Uterus (tissue), 4 donors: Measurements from ENCODE around the gene HGFAC. TPM values are rescaled to one million over a fixed set of nuclear protein-coding genes. Genes with fewer than 3 reads are reported as not detected.

Source experiments
- DNase-seq, 2 donors: peaks; one replicate each; pipeline ENCODE4 v3.0.0-alpha.2; 2019 to 2020
- H3K27ac ChIP-seq, 2 donors: fragments of 200-600 bp; sonication (generic); 1 replicate in 1 of 2; 2 replicates in 1 of 2; pipeline ENCODE4 v1.5.1; 2016 to 2018
- H3K27me3 ChIP-seq, 2 donors: fragments of 200-600 bp; sonication (generic); one replicate each; pipeline ENCODE4 v1.5.1; 2018 to 2019; ENCODE audit warnings: control low read depth in 1 of 2
- H3K36me3 ChIP-seq, 2 donors: fragments of 200-600 bp; sonication (generic); one replicate each; pipeline ENCODE4 v1.5.1; 2019; ENCODE audit warnings: control low read depth in 1 of 2
- H3K4me1 ChIP-seq, 2 donors: fragments of 200-600 bp; sonication (generic); one replicate each; pipeline ENCODE4 v1.5.1; 2018 to 2019; ENCODE audit warnings: control low read depth in 1 of 2
- H3K4me3 ChIP-seq, 2 donors: fragments of 200-600 bp; sonication (generic); 1 replicate in 1 of 2; 2 replicates in 1 of 2; pipeline ENCODE4 v1.5.1; 2018 to 2019; ENCODE audit warnings: mild to moderate bottlenecking in 1 of 2
- H3K9me3 ChIP-seq, 2 donors: fragments of 200-600 bp; sonication (generic); one replicate each; pipeline ENCODE4 v1.5.1; 2019; ENCODE audit warnings: control low read depth in 1 of 2
- POLR2A ChIP-seq, 2 donors: fragments of 450-650 bp; IDR thresholded peaks; one replicate each; pipeline ENCODE4 v1.6.1; 2016; ENCODE audit warnings: antibody characterized with exemption in 2 of 2, mild to moderate bottlenecking in 1 of 2, moderate library complexity in 1 of 2
- intact Hi-C: fragments of 100-400 bp; cut with DNase I; formaldehyde crosslinking; loops from one replicate; pipeline ENCODE4 v1.15.1; 2023; ENCODE audit warnings: low total_unique reads
- total RNA-seq, 4 donors: library from RNA; depleted of rRNA in 3 of 4; stranded (reverse); fragments of >200 nt in 3 of 4; gene quantifications; one replicate each; pipeline versions ENCODE4 v1.1.0 to v1.2.4, GENCODE V29; 2014 to 2023
- TF ChIP-seq, protein P1 (sequence below), 4 experiments: fragments of 200-600 bp in 2 of 4; fragments of 450-650 bp in 2 of 4; sonication (generic) in 2 of 4; IDR thresholded peaks; one replicate each; pipeline ENCODE4 v1.5.1; 2016 to 2019; ENCODE audit warnings: antibody characterized with exemption in 4 of 4, mild to moderate bottlenecking in 2 of 4, moderate library complexity in 1 of 4
- donor health status: DM: yes; HTN: yes; CAD: no.

HGFAC gene
- total RNA-seq, 4 donors from 2014 or later: 0.28 to 3.1 TPM; not detected in 2

DNA sequence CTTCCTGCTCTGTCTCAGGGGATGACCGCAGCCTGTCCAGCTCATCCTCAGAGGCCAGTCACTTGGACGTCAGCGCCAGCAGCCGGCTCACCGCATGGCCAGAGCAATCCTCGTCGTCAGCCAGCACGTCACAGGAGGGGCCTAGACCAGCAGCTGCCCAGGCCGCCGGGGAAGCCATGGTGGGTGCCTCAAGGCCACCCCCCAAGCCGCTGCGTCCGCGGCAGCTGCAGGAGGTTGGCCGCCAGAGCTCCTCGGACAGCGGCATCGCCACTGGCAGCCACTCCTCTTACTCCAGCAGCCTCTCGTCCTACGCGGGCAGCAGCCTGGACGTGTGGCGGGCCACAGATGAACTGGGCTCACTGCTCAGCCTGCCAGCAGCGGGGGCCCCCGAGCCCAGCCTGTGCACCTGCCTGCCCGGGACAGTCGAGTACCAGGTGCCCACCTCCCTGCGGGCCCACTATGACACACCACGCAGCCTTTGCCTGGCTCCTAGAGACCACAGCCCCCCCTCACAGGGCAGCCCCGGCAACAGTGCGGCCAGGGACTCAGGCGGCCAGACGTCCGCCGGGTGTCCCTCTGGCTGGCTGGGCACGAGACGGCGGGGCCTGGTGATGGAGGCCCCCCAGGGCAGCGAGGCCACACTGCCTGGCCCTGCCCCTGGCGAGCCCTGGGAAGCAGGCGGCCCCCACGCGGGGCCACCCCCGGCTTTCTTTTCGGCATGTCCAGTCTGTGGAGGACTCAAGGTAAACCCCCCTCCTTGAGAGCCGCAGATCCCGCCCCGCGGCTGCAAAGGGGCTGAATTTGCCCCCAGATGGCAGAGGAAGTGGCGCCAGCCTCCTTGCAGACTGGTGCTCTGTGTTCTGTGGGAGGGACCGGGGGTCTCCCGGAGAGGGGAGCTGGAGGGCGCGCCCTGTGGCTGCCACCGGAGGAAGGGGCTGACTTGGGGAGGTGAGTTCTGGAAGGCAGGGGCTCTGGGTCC, 51.3 kb downstream of the HGFAC start:
- H3K9me3 ChIP-seq: no peaks in the 10 kb centered on the region
- DNase-seq: no peak
- H3K27me3 ChIP-seq: peaks cover 6 to 7% of the 10 kb centered on the region in 2 donors
- no peaks in the 10 kb centered on the region for H3K4me1 ChIP-seq
- no peak overlapping the region for H3K27ac ChIP-seq
- intact Hi-C loops: no loop called here
- H3K36me3 ChIP-seq: no peaks in the 10 kb centered on the region
- no peak overlapping the region for H3K4me3 ChIP-seq
- TF ChIP-seq POLR2A (IDR thresholded peaks at IDR 0.05): no peak
- TF ChIP-seq, protein P1, sequence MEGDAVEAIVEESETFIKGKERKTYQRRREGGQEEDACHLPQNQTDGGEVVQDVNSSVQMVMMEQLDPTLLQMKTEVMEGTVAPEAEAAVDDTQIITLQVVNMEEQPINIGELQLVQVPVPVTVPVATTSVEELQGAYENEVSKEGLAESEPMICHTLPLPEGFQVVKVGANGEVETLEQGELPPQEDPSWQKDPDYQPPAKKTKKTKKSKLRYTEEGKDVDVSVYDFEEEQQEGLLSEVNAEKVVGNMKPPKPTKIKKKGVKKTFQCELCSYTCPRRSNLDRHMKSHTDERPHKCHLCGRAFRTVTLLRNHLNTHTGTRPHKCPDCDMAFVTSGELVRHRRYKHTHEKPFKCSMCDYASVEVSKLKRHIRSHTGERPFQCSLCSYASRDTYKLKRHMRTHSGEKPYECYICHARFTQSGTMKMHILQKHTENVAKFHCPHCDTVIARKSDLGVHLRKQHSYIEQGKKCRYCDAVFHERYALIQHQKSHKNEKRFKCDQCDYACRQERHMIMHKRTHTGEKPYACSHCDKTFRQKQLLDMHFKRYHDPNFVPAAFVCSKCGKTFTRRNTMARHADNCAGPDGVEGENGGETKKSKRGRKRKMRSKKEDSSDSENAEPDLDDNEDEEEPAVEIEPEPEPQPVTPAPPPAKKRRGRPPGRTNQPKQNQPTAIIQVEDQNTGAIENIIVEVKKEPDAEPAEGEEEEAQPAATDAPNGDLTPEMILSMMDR (IDR thresholded peaks at IDR 0.05): no peak

DNA sequence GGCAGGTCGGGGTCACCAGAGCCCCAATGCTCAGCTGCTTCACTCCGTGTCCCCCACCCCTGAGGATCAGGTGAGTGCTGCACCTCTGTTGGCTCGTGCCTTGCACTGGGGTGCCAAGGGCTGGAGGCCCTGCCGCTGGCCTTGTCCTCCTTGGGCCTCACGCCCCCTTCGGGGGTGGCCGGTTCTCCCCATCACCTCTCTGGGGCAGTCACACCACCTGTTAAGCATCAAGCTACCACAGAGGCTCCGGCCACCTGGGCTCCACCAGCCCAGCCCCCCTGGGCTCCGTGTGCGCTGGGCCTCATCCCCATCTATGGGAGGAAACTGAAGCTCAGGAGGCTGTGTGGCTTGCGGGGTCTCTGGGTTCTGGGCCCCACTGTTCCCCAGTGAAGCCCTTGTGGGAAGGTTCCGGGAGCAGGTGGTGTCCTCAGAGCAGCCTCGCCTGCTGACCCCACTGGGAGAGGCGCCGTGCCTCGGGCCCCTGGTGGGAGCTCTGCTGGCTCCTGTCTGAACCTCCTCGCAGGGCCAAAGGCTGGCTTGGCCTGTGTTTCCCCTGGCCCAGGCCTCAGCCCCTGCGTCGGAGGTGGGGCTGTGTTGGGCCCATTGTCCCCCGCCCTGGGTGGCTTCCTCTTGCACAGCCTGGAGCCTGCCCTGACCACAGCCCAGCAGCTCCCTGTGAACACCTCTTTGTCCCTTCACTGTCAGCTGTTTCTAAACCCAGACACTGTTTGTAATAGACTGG, 52.1 kb downstream of the HGFAC start:
- no peak for TF ChIP-seq POLR2A (IDR thresholded peaks at IDR 0.05)
- TF ChIP-seq, protein P1 (IDR thresholded peaks at IDR 0.05): no peak
- Histone ChIP-seq H3K36me3 (no peaks in the 10 kb centered on the region), H3K27me3 (peaks cover 6 to 7% of the 10 kb centered on the region in 2 donors), H3K9me3 (no peaks in the 10 kb centered on the region), H3K27ac (no peak overlapping the region), H3K4me3 (no peak overlapping the region), H3K4me1 (no peaks in the 10 kb centered on the region)
- DNase-seq: no peak
- intact Hi-C loops: no loop called here

DNA sequence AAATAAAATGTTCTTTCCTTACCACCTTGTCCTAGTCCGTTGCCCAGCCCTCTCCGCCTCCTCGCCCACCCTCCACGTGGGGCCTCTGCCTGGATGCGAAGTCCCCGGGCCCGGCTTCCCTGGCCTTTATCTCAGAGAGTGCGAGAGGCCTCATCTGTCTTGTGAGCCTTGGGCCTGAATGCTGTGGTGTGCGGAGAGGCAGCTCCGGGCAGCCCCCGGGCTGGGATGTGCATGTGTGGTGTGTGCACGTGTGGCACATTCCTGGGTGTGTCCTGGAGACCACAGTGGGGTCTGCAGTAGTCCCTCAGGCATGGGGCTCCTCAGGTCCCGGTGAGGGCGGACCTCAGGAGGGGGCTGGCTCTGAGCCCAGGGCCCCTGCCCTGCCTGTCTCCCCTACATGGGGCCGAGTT, 52.7 kb downstream of the HGFAC start:
- H3K36me3 ChIP-seq: no peaks in the 10 kb centered on the region
- no peak for DNase-seq
- TF ChIP-seq, protein P1 (IDR thresholded peaks at IDR 0.05): no peak
- TF ChIP-seq POLR2A (IDR thresholded peaks at IDR 0.05): no peak
- no peaks in the 10 kb centered on the region for H3K9me3 ChIP-seq
- no peak overlapping the region for H3K4me3 ChIP-seq
- intact Hi-C loops: no loop called here
- H3K27me3 ChIP-seq: peaks cover 6 to 7% of the 10 kb centered on the region in 2 donors
- no peak overlapping the region for H3K27ac ChIP-seq
- H3K4me1 ChIP-seq: no peaks in the 10 kb centered on the region

DNA sequence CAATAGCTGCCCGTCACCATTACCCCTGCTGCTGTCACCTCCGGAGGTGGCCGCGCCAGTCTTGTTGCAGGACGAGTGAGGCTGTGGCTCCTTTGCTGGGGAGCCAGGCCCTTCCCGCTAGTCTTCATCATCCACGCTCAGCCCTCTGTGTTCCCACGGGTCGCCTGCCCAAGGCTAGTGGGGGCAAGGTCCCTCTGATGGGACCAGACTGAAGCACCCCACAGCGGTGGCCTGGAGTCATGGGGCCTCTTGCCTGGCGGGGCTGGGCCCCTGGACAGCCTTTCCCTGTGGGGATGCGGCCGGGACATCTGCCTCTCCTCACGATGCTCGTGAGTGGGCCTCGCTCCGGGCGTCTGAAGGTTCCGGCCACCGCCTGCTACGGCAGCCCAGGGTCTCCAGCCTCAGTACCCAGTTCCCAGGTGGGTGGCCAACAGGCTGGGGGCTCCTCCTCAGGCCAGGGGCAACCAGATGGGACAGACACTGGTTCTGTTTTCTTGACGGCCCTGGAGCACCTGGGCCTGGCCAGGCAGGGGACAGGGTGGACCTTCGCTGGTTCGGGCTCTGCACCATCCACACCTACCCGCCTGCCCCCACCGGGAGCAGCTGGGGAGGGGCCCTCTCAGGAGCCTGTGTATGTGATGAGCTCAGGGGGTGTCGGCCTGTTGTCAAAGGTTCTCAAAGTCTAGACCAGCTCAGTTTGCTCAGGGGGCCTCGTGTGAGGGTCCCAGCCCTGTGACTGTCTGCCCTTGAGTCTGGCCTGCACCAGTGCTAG, 53.6 kb downstream of the HGFAC start:
- no peak for DNase-seq
- peaks cover 6 to 7% of the 10 kb centered on the region in 2 donors for H3K27me3 ChIP-seq
- H3K27ac ChIP-seq: no peak overlapping the region
- H3K9me3 ChIP-seq: no peaks in the 10 kb centered on the region
- no peaks in the 10 kb centered on the region for H3K4me1 ChIP-seq
- TF ChIP-seq, protein P1 (IDR thresholded peaks at IDR 0.05): no peak
- no peak for TF ChIP-seq POLR2A (IDR thresholded peaks at IDR 0.05)
- intact Hi-C loops: no loop called here
- H3K36me3 ChIP-seq: no peaks in the 10 kb centered on the region
- H3K4me3 ChIP-seq: no peak overlapping the region
